Osteocyte (in vitro differentiated cells): ENCODE measurements around the gene MIER2. TPM values are rescaled to one million over a fixed set of nuclear protein-coding genes. Genes with fewer than 3 reads are reported as not detected.

ENCODE experiments used
- DNase-seq: peaks from one replicate; pipeline ENCODE4 v3.0.0; 2021; ENCODE audit warnings: mixed read lengths; ENCODE audit not compliant: unreplicated experiment; ENCODE audit errors: extremely low spot score
- H3K27ac Mint-ChIP-seq: one replicate; pipeline ENCODE4 v1.8.0; 2021; ENCODE audit warnings: mild to moderate bottlenecking, mixed read lengths; ENCODE audit not compliant: unreplicated experiment
- H3K27me3 Mint-ChIP-seq: one replicate; pipeline ENCODE4 v1.8.0; 2021; ENCODE audit warnings: mixed read lengths; ENCODE audit not compliant: unreplicated experiment
- H3K36me3 Mint-ChIP-seq: one replicate; pipeline ENCODE4 v1.8.0; 2021; ENCODE audit warnings: mixed read lengths; ENCODE audit not compliant: unreplicated experiment
- H3K4me1 Mint-ChIP-seq: one replicate; pipeline ENCODE4 v1.8.0; 2021; ENCODE audit warnings: mixed read lengths; ENCODE audit not compliant: unreplicated experiment
- H3K4me3 Mint-ChIP-seq: one replicate; pipeline ENCODE4 v1.8.0; 2021; ENCODE audit warnings: mild to moderate bottlenecking, moderate library complexity, mixed read lengths; ENCODE audit not compliant: unreplicated experiment
- H3K9me3 Mint-ChIP-seq: one replicate; pipeline ENCODE4 v1.8.0; 2021; ENCODE audit warnings: mixed read lengths; ENCODE audit not compliant: unreplicated experiment
- total RNA-seq: library from RNA; stranded (reverse); gene quantifications from 2 replicates; pipeline ENCODE4 v1.2.1, GENCODE V29; 2021
- TF ChIP-seq, protein P1 (sequence below): fragments of 200-600 bp; sonication (generic); IDR thresholded peaks from 2 replicates; pipeline ENCODE4 v1.5.0; 2021; ENCODE audit warnings: antibody characterized with exemption, mild to moderate bottlenecking, moderate library complexity

Gene MIER2
- total RNA-seq, 1 donor from 2014 or later: 31.6 TPM

DNA sequence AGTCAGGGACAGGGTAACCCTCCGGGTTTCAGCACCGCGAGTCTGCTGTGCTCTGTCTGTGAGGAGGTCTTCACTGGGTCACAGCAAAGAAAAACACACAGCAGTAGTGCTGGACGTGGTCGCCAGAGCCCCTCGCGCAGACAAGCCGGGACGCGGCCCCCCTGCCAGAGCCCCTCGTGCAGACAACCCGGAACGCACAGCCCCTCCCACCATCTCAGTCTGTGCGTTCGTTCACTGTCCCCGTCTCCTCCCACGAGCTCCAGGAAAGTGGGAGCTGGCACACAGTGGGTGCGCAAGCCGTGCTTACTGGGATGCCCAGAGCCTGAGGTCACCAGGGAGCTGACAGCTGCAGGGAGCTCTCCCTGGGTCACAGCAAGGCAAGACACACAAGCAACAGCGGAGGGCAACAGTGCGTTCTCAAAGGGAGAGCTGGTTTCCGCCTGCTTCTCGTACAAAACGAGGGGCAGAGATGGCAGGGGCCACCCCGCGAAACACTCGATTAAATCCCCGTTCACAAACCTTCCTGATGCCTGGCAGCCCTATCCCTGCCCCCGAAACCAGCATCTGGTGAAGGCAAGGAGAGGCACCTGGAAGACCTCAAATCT is 50.2 kb downstream of the MIER2 start:
- TF ChIP-seq, protein P1, sequence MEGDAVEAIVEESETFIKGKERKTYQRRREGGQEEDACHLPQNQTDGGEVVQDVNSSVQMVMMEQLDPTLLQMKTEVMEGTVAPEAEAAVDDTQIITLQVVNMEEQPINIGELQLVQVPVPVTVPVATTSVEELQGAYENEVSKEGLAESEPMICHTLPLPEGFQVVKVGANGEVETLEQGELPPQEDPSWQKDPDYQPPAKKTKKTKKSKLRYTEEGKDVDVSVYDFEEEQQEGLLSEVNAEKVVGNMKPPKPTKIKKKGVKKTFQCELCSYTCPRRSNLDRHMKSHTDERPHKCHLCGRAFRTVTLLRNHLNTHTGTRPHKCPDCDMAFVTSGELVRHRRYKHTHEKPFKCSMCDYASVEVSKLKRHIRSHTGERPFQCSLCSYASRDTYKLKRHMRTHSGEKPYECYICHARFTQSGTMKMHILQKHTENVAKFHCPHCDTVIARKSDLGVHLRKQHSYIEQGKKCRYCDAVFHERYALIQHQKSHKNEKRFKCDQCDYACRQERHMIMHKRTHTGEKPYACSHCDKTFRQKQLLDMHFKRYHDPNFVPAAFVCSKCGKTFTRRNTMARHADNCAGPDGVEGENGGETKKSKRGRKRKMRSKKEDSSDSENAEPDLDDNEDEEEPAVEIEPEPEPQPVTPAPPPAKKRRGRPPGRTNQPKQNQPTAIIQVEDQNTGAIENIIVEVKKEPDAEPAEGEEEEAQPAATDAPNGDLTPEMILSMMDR: no peak
- Mint-ChIP-seq H3K27ac (no peak overlapping the region), H3K4me1 (peaks cover 18% of the 10 kb centered on the region), H3K36me3 (no peaks in the 10 kb centered on the region), H3K27me3 (peaks cover 24% of the 10 kb centered on the region), H3K4me3 (peak overlapping the region; percentile 26), H3K9me3 (no peaks in the 10 kb centered on the region)
- no peak for DNase-seq

DNA sequence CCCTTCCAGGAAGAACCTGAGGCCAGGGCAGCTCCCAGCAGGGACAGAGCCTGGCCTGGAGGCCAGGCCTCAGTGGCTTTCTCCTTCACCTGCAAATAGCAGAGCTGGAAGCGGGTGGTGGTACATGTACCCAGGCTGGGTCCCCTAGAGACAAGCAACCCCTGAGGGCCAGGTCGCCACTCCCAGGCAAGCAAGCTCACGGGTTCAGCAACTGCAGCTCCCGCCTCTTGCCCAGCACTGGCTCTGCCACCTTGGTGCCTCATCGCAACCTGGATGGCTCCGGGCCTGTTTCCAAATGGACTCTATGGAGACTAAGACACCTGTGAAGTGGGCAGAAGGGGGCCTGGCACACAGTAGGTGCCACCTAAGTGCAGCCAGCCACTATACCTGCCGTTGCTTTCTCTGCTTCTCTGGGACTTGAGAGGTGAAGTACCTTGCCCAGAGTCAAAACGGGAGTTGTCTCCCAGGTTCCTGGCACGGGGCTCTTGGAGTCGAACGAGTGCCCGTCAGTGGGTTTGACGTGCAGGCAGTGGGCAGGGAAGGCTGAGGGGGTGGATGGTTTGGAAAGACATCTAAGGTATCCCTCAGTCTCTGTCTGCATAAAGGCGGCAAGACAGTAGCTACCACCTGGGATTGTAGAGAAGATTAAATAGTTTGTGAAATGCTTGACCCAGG is 51.0 kb downstream of the MIER2 start:
- Mint-ChIP-seq H3K9me3 (no peaks in the 10 kb centered on the region), H3K4me1 (peaks cover 18% of the 10 kb centered on the region), H3K27ac (no peak overlapping the region), H3K36me3 (no peaks in the 10 kb centered on the region), H3K27me3 (peaks cover 24% of the 10 kb centered on the region), H3K4me3 (peak overlapping the region; percentile 6)
- DNase-seq: no peak
- TF ChIP-seq, protein P1: no peak

DNA sequence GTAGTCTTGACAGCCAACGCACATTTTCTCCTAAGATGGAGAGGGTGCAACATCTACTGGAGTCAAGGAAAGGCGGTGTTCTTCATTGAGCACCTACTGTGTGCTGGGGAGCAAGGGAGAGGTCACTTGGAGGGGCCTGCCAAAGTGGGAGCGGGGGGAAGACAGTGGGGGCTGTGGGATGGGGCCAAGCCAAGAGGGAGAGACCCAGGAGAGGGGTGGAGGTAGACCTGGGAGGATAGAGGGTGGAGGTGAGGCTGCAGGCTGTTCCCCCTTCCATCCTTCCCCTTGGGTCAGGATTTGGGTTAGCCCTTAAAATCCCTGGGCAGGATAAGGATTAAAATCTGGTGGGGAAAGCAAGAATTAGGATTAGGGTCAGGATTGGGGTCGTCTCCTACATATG is 51.6 kb downstream of the MIER2 start:
- peaks cover 24% of the 10 kb centered on the region for H3K27me3 Mint-ChIP-seq
- no peak overlapping the region for H3K4me3 Mint-ChIP-seq
- TF ChIP-seq, protein P1: no peak
- peaks cover 18% of the 10 kb centered on the region for H3K4me1 Mint-ChIP-seq
- no peak overlapping the region for H3K27ac Mint-ChIP-seq
- H3K9me3 Mint-ChIP-seq: no peaks in the 10 kb centered on the region
- no peak for DNase-seq
- no peaks in the 10 kb centered on the region for H3K36me3 Mint-ChIP-seq

DNA sequence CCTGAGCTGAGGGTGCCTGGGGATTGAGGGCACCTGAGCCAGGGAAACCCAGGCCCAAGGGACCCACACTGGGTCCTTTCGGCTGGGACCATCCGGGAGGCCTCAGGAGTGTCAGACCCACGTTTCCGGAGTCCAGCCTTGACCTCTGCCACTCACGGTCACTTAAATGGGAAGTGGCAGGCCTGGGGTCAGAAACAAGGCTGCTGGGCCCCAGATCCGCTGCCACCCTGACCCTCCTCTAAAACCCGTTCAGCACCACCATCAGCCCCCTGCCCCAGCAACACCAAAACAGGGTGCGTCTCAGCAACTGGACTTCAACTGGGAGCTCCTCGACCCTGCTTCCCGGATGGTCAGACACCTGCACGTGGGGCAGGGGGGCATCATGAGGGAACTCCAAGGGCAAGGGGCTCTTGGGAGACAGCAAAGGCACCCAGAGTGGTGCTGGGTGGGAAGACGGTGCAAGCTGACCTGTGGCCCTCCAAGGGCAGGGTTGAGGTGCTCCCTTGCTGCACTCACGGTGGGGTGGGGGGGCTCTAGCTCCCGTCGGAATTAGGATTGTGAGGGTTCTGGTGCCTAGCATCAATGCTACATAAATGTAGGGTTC is 52.2 kb downstream of the MIER2 start:
- Mint-ChIP-seq H3K9me3 (no peaks in the 10 kb centered on the region), H3K27ac (no peak overlapping the region), H3K27me3 (peaks cover 24% of the 10 kb centered on the region), H3K4me1 (peaks cover 18% of the 10 kb centered on the region), H3K4me3 (no peak overlapping the region), H3K36me3 (no peaks in the 10 kb centered on the region)
- DNase-seq: no peak
- TF ChIP-seq, protein P1: no peak

DNA sequence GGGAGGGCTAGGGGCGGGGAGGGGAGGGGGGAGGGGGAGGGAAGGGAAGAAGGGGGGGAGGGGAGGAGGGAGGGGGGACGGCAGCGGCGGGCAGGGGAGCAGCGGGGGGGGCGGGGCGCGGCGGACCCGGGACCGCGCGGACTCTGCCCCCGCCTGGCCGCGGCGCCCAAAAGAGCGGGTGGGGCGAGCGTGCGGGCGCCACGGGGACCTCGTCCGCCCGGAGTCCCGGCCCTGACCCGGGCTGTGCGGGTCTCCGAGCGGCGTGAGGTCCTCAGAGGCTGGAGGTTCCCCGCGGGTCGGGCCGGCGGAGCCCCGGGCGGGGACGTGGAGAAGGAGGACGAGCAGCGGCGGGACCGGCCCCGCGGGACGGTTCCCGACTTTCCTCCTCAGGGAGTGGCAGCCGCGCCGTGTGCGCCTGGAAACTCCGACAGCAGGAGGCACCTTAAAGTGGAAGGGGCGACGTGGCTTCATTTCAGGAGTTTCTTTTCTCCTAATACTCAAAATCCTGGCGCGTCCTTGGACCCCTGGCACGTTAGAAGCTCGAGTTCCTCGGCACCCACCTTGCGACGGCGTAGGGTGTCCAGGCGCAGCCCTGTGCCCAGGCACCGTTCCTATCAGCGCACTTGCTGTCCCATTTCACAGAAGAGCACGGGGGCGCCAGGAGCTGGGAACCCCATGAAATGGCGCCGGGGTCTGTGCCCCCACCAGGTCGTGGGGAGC is 52.9 kb downstream of the MIER2 start:
- no peaks in the 10 kb centered on the region for H3K9me3 Mint-ChIP-seq
- no peak overlapping the region for H3K4me3 Mint-ChIP-seq
- peaks cover 18% of the 10 kb centered on the region for H3K4me1 Mint-ChIP-seq
- no peaks in the 10 kb centered on the region for H3K36me3 Mint-ChIP-seq
- no peak overlapping the region for H3K27ac Mint-ChIP-seq
- TF ChIP-seq, protein P1: no peak
- DNase-seq: no peak
- peaks cover 24% of the 10 kb centered on the region for H3K27me3 Mint-ChIP-seq
